ENCODE data around the gene CAB39L.
A peak's percentile ranks its signal among the peaks of the same experiment; 100 is the strongest.

Gene CAB39L

DNA sequence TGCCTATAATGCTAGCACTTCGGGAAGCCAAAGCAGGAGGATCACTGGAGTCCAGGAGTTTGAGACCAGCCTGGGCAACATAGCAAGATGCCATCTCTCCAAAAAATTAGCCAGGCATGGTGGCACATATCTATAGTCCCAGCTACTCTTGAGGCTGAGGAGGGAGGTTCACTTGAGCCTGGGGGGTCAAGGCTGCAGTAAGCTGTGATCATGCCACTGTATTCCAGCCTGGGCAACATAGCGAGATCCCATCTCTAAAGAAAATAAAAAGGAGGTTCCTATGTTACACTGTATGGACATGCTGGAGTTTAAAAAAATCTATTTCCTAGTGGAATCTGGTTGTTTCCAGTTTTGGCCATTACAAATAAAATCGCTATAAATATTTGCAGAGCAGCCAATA, 2.6 kb downstream of the CAB39L start:
- DNase-seq: no peak

GRCh38 chr13:49439609-49440008, 4.3 kb downstream of the CAB39L start:
- DNase-seq: no peak

DNA sequence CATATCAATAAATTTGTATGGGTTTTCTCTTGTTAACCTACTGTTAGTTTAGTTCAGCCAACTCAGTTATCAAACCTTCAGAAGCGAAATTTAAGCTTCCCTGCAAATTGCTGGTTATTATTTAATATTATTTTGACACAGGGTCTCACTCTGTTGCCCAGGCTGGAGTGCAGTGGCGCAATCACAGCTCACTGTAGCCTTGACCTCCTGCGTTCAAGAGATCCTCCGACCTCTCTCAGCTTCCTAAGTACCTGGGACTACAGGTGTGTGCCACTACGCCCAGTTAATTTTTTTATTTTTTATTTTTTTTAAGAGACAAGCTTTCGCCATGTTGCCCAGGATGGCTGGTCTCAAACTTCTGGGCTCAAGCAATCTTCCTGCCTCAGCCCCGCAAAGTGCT, 6.2 kb downstream of the CAB39L start:
- no peak for DNase-seq

DNA sequence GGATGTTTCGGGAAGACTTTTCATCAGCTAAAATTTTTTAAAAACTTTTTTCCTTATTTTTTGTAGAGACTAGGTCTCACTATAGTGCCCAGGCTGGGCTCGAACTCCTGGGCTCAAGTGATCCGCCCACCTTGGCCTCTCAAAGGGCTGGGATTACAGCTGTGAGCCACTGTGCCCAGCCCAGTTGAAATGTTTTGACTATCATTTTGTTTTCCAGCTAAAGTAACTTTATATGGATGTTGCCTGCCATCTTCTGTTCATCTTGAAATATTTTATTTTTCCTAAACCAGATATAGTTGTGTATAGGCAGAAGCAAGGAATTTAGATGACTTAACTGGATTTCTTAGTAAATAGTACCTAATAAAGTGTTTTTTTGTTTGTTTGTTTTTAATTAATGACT, 7.0 kb downstream of the CAB39L start:
- DNase-seq: no peak

DNA sequence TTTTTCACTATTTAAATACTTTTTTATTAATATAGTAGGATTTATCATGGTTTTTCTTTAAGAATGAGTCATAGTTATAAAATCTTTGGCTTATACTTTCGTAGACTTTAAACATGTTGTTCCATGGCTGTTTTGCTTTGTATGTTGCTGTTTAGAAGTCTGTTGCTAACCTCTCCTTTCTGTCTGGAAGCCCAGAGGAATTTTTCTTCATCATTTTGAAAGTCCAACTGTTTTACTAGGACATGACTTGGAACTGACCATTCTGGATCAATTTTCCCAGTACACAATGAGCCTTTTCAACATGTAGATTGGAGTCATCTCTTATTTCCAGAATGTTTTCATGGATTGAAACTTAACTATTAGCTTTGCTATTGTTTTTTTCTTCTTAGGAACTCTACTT, 7.9 kb downstream of the CAB39L start:
- no peak for DNase-seq

- no peak for DNase-seq
These were observed 14.7 kb downstream of the CAB39L start for GRCh38 chr13:49429121-49429520.

GRCh38 chr13:49428041-49428763, 15.7 kb downstream of the CAB39L start:
- DNase-seq: no peak

GRCh38 chr13:49424011-49424560, 19.8 kb downstream of the CAB39L start:
- DNase-seq: no peak

DNA sequence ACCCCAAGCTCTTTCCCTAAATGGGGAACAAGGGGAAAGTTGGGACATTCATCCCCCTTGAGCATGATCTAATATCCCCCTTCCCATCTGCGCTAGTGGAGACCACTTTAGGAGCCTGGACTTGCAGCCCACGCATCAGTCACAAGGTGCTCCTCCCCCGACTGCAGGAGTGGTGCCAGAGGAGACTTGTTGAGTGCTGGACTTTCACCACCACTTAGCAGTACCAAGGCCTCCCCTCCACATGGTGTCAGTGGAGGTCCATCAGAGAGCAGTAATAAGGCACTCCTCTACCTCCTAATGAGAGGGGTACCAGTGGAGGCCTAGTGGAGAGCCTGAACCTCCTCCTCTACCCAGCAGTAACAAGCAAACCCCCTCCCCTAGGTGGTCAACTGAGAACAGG, 22.5 kb downstream of the CAB39L start:
- peak; percentile 6 to 10 for DNase-seq

GRCh38 chr13:49419276-49419675, 24.6 kb downstream of the CAB39L start:
- DNase-seq: no peak

DNA sequence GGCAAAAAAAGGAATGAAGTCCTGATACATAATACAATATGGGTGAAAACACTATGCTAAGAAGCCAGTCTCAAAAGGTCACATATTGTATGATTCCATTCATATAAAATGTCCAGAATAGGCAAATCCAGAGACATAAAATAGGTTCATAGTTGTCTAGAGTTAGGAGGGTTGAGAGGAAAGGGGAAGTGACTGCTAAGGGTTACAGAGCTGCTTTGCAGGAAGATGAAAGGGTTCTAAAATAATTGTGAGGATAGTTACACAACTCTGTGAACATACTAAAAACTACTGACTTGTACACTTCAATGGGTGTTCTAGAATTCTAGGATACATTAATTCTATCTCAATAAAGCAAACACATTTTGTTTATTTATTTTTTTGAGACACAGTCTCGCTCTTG, 25.7 kb downstream of the CAB39L start:
- no peak for DNase-seq

DNA sequence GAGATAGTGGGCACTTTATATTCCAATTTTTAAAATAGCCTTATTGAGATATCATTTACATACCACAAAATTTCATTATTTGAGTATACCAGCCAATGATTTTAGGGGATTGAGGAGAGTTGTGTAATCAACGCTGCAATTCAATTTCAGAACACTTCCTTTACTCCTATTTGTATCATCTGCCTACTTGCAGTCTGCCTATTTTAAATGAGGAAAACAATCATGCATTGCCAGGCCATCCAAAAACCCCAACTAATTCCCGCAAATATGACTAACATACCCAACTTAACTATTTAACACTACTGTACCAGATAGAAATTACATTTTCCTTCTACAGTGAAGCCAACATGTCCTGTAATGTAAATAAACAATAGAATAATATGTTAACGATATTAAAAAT, 26.7 kb downstream of the CAB39L start:
- no peak for DNase-seq

GRCh38 chr13:49412749-49413148, 31.1 kb downstream of the CAB39L start:
- no peak for DNase-seq

DNA sequence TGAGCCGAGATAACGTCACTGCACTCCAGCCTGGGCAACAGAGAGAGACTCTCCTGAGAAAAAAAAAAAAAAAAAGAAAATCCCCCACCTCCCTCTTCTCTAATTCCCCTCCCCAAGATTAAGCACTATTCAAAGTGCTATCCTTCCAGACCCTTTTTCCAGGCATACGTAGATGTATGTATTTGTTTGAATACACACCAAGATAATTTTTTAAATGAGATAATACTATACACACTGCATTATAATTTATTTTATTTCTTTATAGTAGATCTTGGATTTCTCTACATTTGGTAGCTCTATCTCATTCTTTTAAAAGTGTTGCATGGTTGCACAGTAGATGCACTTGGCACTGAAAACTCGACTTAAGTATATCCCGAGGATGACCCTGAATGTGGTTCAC, 32.5 kb downstream of the CAB39L start:
- DNase-seq: no peak

GRCh38 chr13:49410477-49410876, 33.4 kb downstream of the CAB39L start:
- no peak for DNase-seq

GRCh38 chr13:49410006-49410405, 33.9 kb downstream of the CAB39L start:
- no peak for DNase-seq

GRCh38 chr13:49409008-49409407, 34.9 kb downstream of the CAB39L start:
- no peak for DNase-seq

DNA sequence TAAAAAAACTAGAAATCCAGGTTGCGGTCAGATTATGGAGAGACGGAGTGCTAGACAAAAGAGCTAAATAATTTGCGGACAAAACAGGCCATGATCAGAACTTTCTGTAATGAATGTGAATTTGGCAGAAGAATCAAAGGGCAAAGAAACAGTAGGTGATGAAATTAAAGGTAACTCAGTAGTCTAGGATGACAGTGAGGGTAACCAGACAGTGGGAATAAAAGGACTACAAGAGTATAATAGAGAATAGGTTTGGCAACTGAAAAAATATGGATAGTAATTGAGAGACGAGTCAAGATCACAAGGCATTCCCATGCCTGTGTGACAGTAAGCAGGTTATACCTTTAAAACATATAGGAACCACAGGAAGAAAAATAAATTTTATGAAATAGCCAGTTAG, 35.9 kb downstream of the CAB39L start:
- DNase-seq: no peak

DNA sequence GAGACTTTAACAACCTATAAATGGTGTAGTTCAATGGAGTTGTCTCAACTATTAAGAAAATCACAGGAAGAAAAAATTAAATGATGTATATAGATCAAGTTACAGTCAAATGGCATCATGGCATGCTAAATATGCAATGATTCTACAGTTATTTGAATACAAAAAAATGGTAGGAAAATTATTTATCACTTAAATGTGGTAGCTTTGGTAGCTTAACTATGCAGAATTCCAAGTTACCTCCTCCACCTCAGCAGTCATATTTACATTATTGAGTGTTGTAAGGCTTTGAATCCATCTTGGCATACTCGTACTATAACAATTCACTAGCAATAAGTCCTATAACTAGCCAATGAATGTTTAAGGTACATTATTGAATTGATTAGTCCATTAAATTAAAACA, 36.8 kb downstream of the CAB39L start:
- DNase-seq: no peak

DNA sequence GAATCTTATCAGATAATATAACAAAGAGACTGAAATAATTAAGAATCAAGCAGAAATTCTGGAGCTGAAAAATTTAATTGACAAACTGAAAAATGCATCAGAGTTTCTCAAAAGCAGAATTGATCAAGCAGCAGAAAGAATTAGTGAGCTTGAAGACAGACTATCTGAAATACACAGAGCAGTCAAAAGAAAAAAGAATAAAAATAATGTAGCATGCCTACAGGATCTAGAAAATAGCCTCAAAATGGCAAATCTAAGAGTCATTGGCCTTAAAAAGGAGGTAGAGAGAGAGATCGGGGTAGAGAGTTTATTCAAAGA, 39.2 kb downstream of the CAB39L start:
- no peak for DNase-seq

DNA sequence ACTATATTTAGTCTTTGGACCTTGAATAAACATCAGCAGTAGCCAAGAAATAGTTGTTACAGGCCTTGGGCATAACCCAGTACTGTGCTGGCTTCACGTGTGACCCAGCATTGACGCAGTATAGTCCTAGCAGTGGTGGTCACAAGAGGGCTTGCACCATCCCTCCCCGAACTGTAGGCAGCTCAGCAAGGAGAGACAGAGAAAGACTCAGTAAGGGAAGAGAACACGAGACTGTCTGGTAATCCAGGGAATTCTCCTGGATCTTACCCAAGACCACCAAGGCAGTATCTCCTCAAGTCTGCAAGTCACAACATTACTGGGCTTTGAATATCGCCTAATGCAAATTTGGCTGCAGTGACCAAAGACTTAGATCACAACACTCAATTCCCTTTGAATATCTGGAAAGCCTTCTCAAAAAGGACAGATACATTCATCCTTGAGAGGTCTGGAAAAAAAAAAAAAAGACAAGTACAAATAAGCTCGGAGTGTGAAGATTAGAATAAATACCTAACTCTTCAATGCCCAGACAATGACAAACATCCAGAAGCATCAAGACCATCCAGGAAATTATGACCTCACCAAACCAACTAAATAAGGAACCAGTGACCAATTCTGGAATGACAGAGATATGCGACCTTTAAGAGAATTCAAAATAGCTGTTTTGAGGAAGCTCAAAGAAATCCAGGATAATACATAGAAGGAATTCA, 39.7 kb downstream of the CAB39L start:
- no peak for DNase-seq

DNA sequence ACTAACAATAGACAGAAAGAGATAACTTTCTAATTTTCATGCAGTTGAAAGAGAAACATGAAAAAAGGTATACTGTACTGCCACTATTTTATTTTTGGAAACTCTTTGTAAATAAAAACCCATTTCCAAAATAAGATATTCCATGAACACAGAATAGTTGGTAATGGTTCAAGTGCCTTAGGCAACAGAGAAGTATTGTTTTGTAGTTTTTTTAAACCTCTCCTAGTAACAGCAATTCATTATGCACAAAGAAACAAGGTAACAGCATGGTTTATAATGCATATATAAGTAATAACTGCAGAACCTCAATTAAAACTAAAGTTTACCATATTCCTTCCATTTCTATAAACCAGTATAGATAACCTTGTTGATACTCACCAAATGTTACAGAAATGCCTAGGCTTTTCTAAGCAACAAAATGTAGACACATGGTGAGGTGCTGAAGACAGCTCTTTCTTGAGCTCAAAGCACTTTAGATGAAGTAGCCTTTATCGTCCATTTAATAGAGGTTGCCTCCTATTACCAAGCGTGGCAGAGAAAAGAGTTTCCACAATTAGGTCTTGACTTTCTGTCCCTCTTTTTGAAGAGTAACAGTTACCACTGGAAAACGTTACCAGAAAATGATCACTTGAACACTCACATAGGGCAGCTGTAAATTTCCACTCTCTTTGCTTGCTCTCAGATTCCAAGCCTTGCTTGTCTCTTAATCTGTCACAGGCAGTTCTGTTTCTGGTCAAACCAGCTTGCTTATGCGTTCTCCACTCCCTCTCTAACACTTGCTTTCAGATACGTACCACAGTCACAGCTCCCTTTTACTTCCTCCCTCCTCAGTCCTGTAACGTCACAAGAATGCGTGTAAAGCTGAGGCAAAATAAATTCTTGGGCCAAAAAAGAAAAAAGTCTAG, 42.9 kb downstream of the CAB39L start:
- no peak for DNase-seq

DNA sequence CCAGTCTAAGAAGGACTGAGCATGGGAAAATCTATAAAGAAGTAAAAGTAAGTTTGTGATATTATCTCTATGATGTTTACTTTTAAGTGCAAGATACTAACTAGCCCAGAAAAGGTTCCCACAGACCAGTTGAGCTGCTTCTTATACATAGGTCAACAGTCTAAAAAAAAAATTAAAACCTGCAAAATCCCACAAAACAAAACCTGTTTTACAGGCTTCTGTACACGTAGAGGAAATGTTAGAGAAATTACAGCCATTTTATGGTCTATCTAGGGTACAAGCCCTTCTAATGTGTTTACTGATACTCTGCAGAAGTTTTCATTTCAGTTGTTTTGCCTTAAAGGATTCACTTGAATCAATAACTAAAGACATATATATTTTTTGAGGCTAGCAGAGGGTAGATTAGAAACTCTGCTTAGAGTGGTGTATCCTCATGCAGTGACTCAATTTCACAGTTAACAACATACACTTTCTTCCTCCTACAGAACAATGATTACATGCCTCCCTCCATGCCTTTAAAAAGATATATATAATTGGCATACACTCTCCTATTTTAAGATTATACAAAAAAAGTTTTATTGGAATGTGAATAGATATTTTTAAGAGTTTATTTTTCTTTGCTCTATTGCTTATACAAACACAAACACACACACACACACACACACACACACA, 43.9 kb downstream of the CAB39L start:
- DNase-seq: no peak
